HG02943 (cell line): ENCODE results near the gene KCNT1.

Source experiments
- ATAC-seq: cut with Tn5 transposase; IDR thresholded peaks from one replicate; pipeline ENCODE4 v1.9.1; 2021; ENCODE audit warnings: mild to moderate bottlenecking, low read depth, moderate library complexity; ENCODE audit not compliant: unreplicated experiment

The KCNT1 gene

DNA sequence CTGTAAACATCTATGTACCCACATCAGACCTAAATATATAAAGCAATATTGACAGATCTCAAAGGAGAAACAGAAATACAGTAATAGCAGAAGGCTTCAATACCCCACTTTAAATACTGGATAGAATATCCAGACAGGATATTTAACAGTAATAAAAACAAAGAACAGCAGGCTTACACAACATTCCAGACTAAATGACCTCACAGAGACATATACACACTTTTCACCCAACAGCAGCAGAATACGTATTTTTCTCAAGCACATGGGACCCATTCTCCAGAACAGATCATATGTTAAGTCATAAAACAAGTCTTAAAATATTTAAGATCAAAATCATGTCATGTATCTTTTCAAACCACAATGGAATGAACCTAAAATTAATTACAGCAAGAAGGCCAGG is 128.5 kb downstream of the KCNT1 start:
- no peak for ATAC-seq

DNA sequence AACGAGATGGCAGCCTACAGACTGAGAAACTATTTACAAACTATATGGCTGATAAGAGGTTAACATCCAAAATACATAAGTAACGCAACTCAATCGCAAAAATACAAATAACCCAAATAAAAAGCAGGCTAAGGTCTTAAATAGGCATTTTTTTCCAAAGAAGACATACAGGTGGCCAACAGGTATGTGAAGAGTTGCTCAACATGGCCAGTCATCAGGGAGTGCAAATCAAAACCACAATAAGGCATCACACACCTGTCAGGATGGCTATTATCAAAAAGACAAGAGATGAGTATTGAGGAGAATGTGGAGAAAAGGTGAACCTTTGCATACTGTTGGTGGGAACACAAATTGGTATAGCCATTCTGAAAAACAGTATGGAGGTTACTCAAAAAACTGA is 131.9 kb downstream of the KCNT1 start:
- ATAC-seq: no peak

DNA sequence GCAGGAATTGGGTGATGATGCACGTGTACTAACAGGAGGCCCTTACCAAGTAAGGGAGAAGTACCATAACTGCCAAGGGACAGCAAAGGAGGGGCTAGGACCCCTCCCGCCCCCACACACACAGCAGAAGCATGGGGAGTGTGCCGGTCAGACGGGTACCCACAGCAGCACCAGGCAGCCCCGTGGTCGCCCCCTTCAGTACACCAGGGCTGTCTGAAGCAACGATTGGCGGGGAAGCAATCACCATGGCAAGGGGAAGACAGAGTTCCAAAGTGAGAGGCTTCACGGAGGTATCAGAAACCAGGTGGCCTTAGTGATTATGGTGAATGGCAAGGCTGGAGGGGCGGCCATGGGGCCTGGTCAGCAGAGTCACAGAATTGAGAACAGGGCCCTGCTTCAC is 133.1 kb downstream of the KCNT1 start:
- no peak for ATAC-seq

DNA sequence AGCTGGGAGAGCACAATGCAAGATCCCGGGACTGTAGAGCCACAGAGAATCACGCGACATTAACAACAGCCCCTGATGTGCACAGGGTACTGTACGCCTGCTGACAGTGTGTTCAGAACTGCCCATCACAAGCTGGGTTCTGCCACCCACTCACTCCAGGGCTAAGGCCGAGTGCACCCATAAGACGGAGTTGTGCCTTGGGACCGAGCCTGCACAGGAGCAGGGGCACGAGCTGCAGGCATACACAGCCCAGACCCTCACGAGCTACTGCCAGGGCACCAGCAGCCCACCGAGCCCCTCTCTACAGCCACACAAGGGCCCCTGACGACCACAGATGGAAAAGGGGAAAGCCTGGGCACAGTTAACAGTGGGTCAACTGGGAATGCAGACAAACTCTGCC is 137.5 kb downstream of the KCNT1 start:
- ATAC-seq: no peak

DNA sequence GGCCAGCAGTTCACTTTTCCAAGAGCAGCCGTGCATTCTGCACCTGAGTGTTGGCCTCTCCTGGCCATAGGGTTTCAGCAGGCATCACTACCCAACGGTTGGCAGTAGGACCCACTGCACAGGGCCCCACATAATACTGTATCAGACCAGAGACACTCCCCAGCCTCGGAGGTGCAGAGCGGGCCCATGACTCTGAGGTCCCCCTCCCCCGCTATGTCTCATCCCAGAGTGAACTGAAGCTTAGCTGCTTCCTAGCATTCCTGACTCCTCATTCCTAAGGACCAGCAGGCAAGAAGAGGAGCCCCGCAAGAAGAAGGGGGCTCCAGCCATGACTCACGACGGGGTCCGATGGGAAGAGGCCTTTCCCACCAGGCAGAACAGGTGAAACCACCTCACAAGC is 138.1 kb downstream of the KCNT1 start:
- no peak for ATAC-seq

DNA sequence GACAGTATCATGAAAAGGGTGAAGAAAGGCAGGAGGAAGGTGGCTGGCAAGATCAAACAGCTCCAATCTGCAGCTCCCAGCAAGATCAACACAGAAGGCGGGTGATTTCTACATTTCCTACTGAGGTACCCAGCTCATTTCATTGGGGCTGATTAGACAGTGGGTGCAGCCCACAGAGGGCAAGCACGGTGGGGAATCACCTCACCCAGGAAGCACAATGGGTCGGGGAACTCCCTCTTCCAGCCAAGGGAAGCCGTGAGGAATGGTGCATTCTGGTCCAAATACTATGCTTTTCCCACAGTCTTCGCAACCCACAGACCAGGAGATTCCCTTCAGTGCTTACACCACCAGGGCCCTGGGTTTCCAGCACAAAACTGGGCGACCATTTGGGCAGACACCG is 138.6 kb downstream of the KCNT1 start:
- no peak for ATAC-seq
